ENCODE measurements around the gene OTUB1. TPM values are rescaled to one million over a fixed set of nuclear protein-coding genes. Genes with fewer than 3 reads are reported as not detected.
A peak's percentile ranks its signal among the peaks of the same experiment; 100 is the strongest.

Gene OTUB1
- total and polyA plus RNA-seq, 2 of the 13 experiments (the other 11 are each of a cell fraction or from before 2014, with no cell fraction given) = 58.8 to 130 TPM

DNA sequence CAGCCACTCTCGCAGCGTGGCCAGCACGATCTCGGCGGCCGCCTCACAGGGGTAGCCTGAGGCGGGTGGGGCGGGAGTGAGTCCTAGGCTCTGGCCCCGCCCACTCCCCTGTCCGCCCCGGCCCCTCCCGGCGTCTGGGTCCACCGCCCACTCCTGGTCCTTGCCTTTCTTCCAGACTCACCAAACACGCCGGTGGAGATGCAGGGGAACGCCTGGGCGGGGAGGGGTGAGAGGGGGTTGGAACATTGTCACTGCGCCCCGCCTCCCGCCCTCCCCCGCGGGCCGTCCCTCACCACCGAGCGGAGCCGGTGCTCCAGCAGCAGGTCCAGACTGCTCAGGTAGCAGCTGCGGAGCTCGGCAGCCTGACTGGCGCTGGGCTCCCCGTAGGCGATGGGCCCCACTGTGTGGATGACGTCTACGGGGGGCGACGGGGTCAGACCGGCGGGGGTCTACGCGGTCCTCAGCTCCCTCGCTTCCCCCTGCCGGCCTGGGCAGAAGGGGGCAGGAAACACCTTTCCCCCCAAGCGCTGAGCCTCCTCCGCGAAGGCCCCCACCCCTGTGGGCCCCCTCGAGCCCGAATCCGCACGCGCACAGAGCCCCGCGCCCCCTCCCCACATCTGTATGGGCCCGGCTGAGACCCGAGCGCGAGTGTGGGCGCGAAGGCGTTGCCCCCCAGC is 13.2 kb downstream of the OTUB1 start:
- CTCF ChIA-PET (ENCODE audit: low intra/inter-chr PET ratio, low total read pairs) = no interaction called here
- Histone ChIP-seq H3K4me1 (ENCODE audit: insufficient read depth, low read length) (no peaks in the 10 kb centered on the region), H3K27ac (ENCODE audit: extremely low read length, insufficient read depth, low read length) (no peak overlapping the region), H3K9ac (ENCODE audit: insufficient read depth, low read depth, low read length) (no peak overlapping the region), H3K9me3 (ENCODE audit: low read length) (no peaks in the 10 kb centered on the region), H2AFZ (ENCODE audit: low read length) (no peak overlapping the region), H4K20me1 (ENCODE audit: insufficient read depth, low read length) (no peaks in the 10 kb centered on the region), H3K79me2 (ENCODE audit: insufficient read depth, low read length) (no peaks in the 10 kb centered on the region), H3K4me3 (replicated peaks in 1 of 3; ENCODE audit: insufficient read depth in 1 of 3, low read depth in 2 of 3, low read length in 3 of 3) (no peak overlapping the region), H3K27me3 (ENCODE audit: control insufficient read depth in 1 of 2, insufficient read depth in 2 of 2, low read length in 2 of 2) (no peaks in the 10 kb centered on the region), H3K36me3 (replicated peaks in 1 of 2; ENCODE audit: control insufficient read depth in 1 of 2, insufficient read depth in 2 of 2, low read length in 2 of 2) (peaks cover 12 to 31% of the 10 kb centered on the region in 2 experiments; a peak in 4 of 5 replicates), H3K4me2 (ENCODE audit: low read depth, low read length) (no peak overlapping the region)
- POLR2A ChIA-PET = interaction anchor here (1.0 kb wide), 1 partner anchor 8 kb away, joined by 3 read pairs; no protein-coding TSS in a partner anchor
- WGBS (ENCODE audit: low lambda C conversion rate) = 94% methylated on average over 30 of the region's 59 CpGs
- FAIRE-seq (no peak), ATAC-seq (peak; percentile 3; the same call in 1 of the 3 replicates), DNase-seq (ENCODE audit: low spot score) (no peak)
- in situ Hi-C loops (cut with HindIII; ENCODE audit: extremely low pct_ligation_motif_present, low pct_unique_long_range_greater_than_20kb) (no loop called here), intact Hi-C loops (cut with micrococcal nuclease; ENCODE audit: unreplicated experiment) (no loop called here)
- TF ChIP-seq, protein P1, sequence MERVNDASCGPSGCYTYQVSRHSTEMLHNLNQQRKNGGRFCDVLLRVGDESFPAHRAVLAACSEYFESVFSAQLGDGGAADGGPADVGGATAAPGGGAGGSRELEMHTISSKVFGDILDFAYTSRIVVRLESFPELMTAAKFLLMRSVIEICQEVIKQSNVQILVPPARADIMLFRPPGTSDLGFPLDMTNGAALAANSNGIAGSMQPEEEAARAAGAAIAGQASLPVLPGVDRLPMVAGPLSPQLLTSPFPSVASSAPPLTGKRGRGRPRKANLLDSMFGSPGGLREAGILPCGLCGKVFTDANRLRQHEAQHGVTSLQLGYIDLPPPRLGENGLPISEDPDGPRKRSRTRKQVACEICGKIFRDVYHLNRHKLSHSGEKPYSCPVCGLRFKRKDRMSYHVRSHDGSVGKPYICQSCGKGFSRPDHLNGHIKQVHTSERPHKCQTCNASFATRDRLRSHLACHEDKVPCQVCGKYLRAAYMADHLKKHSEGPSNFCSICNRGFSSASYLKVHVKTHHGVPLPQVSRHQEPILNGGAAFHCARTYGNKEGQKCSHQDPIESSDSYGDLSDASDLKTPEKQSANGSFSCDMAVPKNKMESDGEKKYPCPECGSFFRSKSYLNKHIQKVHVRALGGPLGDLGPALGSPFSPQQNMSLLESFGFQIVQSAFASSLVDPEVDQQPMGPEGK (CRISPR knock-in tag; IDR thresholded peaks at IDR 0.05) = 0 out of 2 replicates have a peak, but pooled peaks have one; percentile 5
- TF ChIP-seq CBX5 (CRISPR knock-in tag; IDR thresholded peaks at IDR 0.05; ENCODE audit: borderline replicate concordance) = no peak
- no peak for TF ChIP-seq CHD4 (IDR thresholded peaks at IDR 0.05; ENCODE audit: borderline replicate concordance, low read length)
- BruUV-seq (replicated peaks) = no TSS peak

DNA sequence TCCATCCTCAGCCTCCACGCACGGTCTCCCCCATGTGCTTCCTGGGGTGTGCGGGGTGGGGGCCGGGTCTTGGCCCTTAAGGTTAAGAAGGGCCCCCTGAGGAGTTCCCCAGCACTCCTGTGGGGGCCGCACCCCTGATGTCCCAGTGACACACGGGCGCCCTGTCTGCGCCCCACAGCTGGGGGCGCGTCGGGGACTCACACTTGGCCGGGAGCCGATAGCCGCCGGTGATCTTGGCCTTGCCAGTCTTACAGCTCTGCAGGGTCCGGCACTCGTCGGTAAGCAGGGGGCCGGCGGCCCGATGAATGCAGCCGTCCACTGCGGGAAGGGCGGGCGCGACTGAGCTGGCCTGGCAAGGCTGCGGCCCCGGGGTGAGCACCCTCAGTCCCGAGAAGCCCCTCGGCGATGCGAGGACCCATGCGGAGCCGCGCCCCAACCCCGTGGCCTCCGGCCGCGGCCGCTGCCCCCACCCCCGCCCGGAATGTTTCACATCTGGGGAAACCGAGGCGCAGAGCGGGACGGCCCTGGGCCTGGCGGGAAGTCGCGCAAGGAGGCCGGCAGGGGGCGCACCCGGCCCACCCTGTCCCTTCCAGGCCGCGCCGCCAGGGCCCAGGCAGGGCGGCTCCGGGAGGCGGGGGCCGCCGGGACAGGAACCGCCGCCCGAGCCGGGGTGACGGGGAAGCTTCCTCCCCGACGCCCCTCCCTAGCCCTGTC is 13.9 kb downstream of the OTUB1 start:
- intact Hi-C loops (cut with micrococcal nuclease; ENCODE audit: unreplicated experiment) (no loop called here), in situ Hi-C loops (cut with HindIII; ENCODE audit: extremely low pct_ligation_motif_present, low pct_unique_long_range_greater_than_20kb) (no loop called here)
- ATAC-seq (no peak), DNase-seq (ENCODE audit: low spot score) (no peak), FAIRE-seq (no peak)
- Histone ChIP-seq H3K9ac (ENCODE audit: insufficient read depth, low read depth, low read length) (no peak overlapping the region), H3K4me3 (replicated peaks in 1 of 3; ENCODE audit: insufficient read depth in 1 of 3, low read depth in 2 of 3, low read length in 3 of 3) (no peak overlapping the region), H3K4me1 (ENCODE audit: insufficient read depth, low read length) (no peaks in the 10 kb centered on the region), H2AFZ (ENCODE audit: low read length) (no peak overlapping the region), H3K9me3 (ENCODE audit: low read length) (no peaks in the 10 kb centered on the region), H3K79me2 (ENCODE audit: insufficient read depth, low read length) (no peaks in the 10 kb centered on the region), H3K4me2 (ENCODE audit: low read depth, low read length) (no peak overlapping the region), H3K27me3 (ENCODE audit: control insufficient read depth in 1 of 2, insufficient read depth in 2 of 2, low read length in 2 of 2) (no peaks in the 10 kb centered on the region), H4K20me1 (ENCODE audit: insufficient read depth, low read length) (no peaks in the 10 kb centered on the region), H3K27ac (ENCODE audit: extremely low read length, insufficient read depth, low read length) (no peak overlapping the region), H3K36me3 (replicated peaks in 1 of 2; ENCODE audit: control insufficient read depth in 1 of 2, insufficient read depth in 2 of 2, low read length in 2 of 2) (peaks cover 8 to 27% of the 10 kb centered on the region in 2 experiments; a peak in 4 of 5 replicates)
- peak; percentile 40 for TF ChIP-seq AGO2 (optimal IDR thresholded peaks at IDR 0.05; ENCODE audit: low read depth, low read length)
- TF ChIP-seq AKAP8 (CRISPR knock-in tag; IDR thresholded peaks at IDR 0.05) = 0 out of 2 replicates have a peak, but pooled peaks have one; percentile 26
- no peak for TF ChIP-seq THAP11 (CRISPR knock-in tag; IDR thresholded peaks at IDR 0.05)
- ChIA-PET POLR2A (interaction anchor here (1.0 kb wide), 1 partner anchor 8 kb away, joined by 3 read pairs; no protein-coding TSS in a partner anchor), CTCF (ENCODE audit: low intra/inter-chr PET ratio, low total read pairs) (no interaction called here)
- WGBS (ENCODE audit: low lambda C conversion rate) = 96% methylated on average over 15 of the region's 67 CpGs
- no TSS peak for BruUV-seq (replicated peaks)
